Mucosa of stomach (tissue), 1 donor: ENCODE measurements around the gene VASH1.

Source experiments
- H3K27me3 ChIP-seq: one replicate; pipeline ENCODE4 v1.7.0; 2013; ENCODE audit warnings: mild to moderate bottlenecking, low read length; ENCODE audit not compliant: control insufficient read depth, insufficient read depth
- H3K36me3 ChIP-seq: one replicate; pipeline ENCODE4 v1.7.0; 2013; ENCODE audit warnings: low read length; ENCODE audit not compliant: control insufficient read depth, insufficient read depth
- H3K4me1 ChIP-seq: one replicate; pipeline ENCODE4 v1.7.0; 2013; ENCODE audit warnings: mild to moderate bottlenecking, low read length; ENCODE audit not compliant: control insufficient read depth, insufficient read depth
- H3K4me3 ChIP-seq: one replicate; pipeline ENCODE4 v1.7.0; 2013; ENCODE audit warnings: low read length
- H3K9ac ChIP-seq: one replicate; pipeline ENCODE4 v1.7.0; 2013; ENCODE audit warnings: mild to moderate bottlenecking, low read length, moderate library complexity
- H3K9me3 ChIP-seq: one replicate; pipeline ENCODE4 v1.7.0; 2013; ENCODE audit warnings: mild to moderate bottlenecking, low read length, moderate library complexity; ENCODE audit not compliant: control insufficient read depth
- donor health status: Pancreatic carcinoma.

Gene VASH1

DNA sequence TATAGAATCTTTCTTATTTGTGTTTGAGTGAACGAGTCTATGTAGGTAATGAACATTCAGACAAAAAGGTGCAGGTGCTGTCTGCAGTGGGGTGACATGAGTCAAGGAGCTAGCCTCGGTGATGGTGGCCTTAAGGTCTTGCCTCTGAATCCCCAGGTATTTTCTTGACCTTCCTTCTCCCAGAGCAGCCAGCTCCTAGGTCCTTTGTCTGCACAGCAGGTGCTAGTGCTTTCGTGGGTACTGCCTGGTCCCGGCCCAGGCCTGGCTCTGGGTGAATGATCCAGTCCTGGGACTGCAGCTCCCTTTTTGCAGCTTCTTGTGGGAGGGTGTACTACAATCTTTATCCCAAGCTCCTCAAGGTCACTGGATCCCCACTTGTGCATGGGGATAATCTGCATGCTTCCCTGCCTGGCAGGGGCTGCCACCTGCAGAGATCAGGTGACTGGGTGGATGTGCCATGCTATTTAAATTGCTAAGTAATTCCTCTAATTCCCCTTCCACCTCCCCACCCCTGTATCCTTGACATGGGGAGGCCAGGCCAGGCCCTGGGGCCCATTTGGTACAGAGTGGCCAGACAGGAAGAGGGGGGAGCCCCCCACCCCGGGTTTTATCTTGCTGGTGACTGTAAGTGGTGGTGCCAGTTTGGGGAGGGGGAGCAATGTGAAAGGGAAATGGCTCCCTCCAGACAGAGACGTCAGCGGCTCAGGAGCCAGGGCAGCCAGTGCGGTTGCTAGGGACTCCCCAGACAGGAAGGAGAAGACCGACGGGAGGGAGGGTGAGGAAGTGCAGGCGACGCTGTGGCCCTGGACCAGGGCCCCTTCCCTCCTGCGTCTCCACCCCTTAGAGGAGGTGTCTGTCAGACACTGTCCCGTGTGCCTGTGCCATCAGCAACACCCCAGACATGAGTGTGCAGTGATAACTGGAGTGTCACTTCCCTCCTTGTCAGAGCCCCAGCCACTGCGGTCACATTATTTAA is 6.7 kb downstream of the VASH1 start:
- Histone ChIP-seq H3K27me3 (no peaks in the 10 kb centered on the region), H3K4me3 (no peak overlapping the region), H3K9ac (no peak overlapping the region), H3K9me3 (no peaks in the 10 kb centered on the region), H3K4me1 (peaks cover 6% of the 10 kb centered on the region), H3K36me3 (no peaks in the 10 kb centered on the region)

DNA sequence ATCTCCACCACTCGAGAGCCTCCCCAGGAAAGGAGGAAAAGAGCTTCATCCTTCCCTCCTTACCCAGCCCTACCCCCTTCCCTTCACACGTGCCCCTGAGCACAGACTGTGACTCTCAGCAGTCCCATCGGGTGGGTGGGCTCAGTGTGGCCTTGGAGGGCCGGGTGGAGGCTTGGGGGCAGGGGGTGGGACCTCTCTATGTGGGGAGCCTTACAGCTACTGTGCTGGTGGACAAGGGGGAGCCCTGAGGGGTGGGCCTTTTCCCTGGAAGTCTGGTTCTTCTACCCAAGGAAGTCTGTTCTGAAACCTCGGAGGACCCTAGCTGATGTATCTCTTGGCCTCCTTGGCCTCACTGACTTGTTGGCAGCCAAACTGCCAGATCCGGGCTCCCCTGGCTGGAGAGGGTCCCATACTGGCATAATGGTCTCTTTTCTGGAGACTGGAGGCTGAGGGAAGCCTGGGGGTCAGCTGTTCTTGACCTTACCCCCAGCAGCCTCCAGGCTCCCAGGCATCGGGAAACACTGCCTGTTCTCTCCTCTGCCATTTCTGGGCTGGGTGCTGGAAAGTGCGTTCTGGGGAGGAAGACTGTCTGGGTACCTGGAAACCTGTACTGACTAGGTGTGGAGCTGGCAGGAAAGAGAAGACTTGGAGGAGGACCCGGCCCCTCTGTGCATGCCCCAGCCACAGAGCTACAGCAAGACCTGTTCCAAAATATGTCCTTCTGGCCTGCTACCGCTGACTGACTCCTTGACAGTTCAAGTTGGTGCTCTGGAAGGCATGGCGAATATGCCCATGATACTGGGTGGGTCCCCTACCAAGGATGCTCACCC is 7.6 kb downstream of the VASH1 start:
- H3K27me3 ChIP-seq, result no peaks in the 10 kb centered on the region
- no peaks in the 10 kb centered on the region for H3K36me3 ChIP-seq
- no peak overlapping the region for H3K9ac ChIP-seq
- peaks cover 14% of the 10 kb centered on the region for H3K4me1 ChIP-seq
- H3K4me3 ChIP-seq, result no peak overlapping the region
- no peaks in the 10 kb centered on the region for H3K9me3 ChIP-seq

DNA sequence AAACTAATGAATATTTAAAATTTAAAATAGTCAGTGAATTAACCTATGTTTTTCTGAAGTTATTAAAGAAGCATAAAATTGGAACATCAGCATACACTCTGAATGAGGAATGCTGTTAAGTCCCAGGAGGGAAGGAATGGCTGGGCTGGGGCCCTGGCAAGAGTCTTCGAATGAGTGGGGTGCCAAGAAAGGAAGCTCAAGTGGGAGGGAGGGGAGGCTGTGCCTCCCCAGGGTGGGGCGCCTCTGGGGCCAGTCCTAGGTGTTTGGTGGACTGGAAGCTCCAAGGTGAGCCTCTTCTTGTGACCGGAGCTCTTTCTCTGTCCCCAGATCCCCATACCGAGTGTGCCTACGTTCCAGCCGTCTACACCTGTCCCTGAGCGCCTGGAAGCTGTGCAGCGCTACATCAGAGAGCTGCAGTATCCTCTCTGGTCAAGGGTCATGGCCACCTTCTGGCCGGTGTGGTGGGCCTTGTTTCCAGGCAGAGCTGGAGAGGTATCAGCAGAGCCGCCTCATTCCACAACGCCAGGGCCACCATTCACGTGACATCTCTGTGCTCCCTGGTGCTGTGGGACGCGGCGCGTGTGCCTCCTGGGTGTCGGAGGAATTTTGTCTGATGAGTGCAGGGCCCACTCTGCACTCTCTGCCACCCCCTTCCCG is 8.5 kb downstream of the VASH1 start:
- no peaks in the 10 kb centered on the region for H3K27me3 ChIP-seq

DNA sequence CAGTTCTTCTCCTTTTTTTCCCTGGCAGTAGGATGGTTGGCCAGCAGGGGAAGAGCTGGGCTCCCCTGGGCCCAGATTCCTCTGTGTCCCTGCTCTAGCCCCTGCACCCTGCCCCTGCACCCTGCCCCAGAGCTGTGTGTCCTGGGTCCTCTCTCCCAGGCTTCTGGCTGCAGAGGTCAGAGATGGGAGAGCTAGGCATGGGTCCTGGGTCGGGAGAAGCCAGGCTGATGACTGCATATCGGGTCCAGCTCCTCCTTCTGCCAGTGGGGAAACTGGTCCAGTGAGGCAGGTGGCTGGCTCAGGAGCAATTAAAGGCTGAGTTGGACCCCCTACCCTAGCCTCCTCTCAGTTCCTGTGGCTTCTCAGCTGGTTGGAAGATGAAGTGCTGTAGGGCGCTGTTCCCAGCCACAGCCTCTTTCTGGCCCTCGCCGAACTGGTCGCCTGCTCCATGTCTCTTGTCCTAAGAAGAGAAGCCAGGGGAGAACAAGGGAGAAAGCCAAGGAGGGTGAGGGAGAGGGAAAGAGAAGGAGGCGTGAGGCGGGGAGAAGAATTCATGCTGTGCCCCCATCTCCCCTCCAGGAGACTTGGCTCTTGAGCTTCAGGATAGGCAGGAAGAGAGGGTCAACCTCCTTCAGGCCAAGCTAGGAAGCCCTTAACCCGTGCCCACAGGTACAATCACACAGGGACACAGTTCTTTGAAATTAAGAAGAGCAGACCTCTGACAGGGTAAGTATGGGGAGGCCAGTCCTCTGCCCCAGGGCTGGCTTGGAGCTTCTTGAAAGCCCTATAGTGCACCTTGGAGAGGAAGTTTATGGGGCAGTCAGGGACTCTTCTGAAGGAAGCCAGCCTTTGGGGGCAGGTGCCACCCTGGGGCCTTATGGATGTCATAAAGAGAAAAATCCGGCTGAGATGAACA is 9.5 kb downstream of the VASH1 start:
- Histone ChIP-seq H3K4me3 (no peak overlapping the region), H3K36me3 (no peaks in the 10 kb centered on the region), H3K4me1 (peaks cover 20% of the 10 kb centered on the region), H3K9me3 (no peaks in the 10 kb centered on the region), H3K27me3 (no peaks in the 10 kb centered on the region), H3K9ac (no peak overlapping the region)

More for the DNA sequence above, 8.5 kb downstream of the VASH1 start:
- Histone ChIP-seq H3K36me3 (no peaks in the 10 kb centered on the region), H3K4me3 (no peak overlapping the region), H3K4me1 (peaks cover 20% of the 10 kb centered on the region), H3K9me3 (no peaks in the 10 kb centered on the region), H3K9ac (no peak overlapping the region)

DNA sequence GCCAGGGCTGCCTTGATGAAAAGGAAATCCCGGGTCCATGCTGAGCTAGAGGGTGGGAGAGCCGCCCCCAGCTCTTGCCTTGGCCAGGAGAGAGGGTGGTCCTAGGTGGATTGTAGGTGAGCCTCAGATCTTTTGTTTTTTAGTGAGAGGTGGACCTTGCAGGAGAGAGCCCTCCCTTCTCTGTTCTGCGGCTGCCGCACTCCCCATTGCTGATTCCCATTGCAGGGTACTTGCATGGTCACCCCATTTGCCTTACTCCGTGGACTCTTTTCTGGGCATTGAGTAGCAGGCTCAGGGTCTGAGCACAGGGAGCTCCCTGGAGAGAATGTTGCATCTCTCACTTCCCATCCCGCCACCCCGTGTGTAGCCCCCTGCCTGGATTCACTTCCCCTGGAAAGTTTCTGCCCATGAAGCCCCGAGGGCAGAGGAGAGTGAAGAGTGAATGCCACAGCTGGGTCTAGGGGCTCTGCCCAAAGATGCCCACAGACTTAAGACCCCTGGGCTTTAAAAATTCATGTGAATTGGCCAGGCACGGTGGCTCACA is 10.2 kb downstream of the VASH1 start:
- Histone ChIP-seq H3K9ac (no peak overlapping the region), H3K27me3 (no peaks in the 10 kb centered on the region), H3K36me3 (no peaks in the 10 kb centered on the region), H3K9me3 (no peaks in the 10 kb centered on the region), H3K4me1 (peaks cover 20% of the 10 kb centered on the region), H3K4me3 (no peak overlapping the region)

DNA sequence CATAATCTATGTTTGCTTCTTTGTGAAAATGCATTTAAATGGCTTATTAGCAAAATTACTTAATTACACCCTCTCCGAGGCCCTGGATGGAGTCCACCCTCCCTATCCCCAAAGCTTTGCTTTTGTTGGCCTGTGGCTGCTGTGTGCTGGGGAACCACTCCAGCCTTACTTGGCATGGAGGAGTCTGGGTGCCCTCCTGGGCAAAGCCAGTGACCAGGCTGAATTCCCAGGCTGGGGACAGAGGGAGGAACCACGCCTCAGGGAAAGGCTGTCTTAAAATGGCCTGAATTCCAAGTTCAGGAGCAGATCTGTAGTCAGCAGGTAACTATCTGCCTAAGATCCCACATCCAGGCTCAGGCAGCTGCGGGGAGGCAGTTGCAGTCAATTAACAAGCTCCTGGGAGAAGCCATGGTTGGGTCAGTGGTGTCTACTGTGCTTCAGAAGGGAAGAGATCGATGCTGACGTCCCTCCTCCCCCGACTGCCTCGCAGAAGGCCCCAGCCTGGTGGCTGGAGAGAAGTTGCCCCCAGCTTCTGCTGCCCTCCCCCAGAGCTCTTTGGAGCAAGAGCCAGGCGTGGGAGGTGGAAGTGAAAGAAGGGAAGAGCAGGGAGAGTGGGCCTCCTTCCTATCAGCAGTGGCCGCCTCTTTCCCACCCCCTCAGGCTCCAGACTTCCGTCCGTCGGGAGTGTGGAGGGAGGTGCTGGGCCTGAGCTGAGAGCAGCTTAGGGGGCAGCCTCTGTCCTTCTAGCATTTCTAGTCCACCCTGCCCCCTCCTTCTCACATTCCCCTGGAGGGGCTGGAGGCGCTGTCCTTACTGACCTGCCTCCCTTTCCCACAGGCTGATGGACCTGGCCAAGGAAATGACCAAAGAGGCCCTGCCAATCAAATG is 11.3 kb downstream of the VASH1 start:
- no peaks in the 10 kb centered on the region for H3K9me3 ChIP-seq
- H3K9ac ChIP-seq, result no peak overlapping the region
- no peaks in the 10 kb centered on the region for H3K27me3 ChIP-seq
- no peak overlapping the region for H3K4me3 ChIP-seq
- peaks cover 20% of the 10 kb centered on the region for H3K4me1 ChIP-seq
- no peaks in the 10 kb centered on the region for H3K36me3 ChIP-seq

DNA sequence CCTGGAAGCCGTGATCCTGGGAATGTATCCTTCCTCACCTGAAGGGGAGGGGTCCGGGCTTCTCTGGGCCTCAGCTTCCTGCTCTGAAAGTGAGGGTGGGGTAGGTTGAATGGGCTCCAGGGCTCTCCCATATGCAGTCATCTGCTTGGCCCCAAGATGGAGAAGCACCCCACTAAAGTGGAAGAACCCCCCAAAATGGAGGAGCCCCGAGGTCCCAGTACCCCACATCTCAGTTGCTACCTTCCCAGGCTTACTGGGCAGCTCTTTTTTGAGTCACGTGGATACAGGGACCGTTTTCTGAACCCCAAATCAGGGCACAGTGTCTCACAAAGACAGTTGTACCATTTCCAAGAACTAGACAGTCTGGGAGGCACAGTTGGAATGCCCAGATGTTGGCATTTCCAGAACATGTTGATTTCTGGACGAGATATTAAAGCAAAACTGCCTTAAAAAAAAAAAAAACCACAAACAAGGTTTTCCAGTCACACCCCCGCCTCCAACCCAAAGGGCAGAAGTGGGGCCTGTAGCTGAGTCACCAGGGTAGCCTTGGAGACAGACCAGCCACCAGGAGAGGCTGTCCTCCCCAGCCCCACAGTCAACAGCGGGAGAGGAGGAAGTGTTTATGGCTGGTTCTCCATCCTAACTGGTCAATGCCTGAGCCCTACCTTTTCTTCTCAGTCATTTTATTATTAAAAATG is 12.1 kb downstream of the VASH1 start:
- H3K9ac ChIP-seq, result no peak overlapping the region
- no peaks in the 10 kb centered on the region for H3K27me3 ChIP-seq
- no peaks in the 10 kb centered on the region for H3K9me3 ChIP-seq
- H3K36me3 ChIP-seq, result no peaks in the 10 kb centered on the region
- H3K4me1 ChIP-seq, result peaks cover 20% of the 10 kb centered on the region
- no peak overlapping the region for H3K4me3 ChIP-seq

DNA sequence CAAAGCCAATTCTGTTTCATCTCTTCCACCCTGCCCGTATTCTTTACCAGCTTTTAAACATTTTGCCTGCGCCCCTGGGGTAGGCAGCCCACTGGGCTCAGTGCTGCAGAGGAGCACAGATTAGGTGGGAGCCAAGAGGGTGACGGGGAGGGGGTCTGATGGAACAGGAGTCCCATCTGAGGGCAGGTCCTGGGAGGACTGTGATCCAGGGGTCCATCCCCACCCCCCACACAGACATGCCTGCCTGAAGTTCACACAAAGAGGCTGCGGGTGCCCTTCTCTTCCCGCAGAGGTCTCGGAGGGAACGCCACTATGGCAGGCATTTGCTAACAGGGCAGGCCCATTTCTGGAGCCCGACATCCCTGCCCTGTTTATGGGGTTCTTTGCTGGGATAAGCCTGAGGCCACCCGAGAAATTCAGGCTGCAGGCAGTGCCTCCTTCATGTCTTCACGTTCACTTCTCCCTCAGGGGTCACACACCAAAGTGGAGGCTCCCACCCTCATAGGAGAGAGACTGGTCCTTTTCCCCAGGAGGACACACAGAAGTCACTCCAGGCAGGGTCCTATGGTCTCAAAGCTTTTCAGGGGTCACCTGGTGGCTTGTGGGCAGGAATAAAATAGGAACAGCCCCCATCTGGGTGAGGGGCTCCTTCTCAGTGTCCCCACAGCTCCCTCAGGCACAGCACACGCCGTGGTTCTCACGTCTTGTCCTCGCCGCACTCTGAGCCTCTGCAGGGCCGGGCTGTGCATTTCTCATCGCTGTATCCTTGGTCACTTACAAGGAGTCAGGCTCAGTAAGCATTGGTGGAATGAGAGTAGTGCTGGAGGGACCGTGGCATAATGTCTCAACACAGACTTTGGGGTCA is 12.9 kb downstream of the VASH1 start:
- no peak overlapping the region for H3K9ac ChIP-seq
- no peaks in the 10 kb centered on the region for H3K9me3 ChIP-seq
- H3K4me1 ChIP-seq, result peaks cover 20% of the 10 kb centered on the region
- no peak overlapping the region for H3K4me3 ChIP-seq
- H3K27me3 ChIP-seq, result no peaks in the 10 kb centered on the region
- no peaks in the 10 kb centered on the region for H3K36me3 ChIP-seq

DNA sequence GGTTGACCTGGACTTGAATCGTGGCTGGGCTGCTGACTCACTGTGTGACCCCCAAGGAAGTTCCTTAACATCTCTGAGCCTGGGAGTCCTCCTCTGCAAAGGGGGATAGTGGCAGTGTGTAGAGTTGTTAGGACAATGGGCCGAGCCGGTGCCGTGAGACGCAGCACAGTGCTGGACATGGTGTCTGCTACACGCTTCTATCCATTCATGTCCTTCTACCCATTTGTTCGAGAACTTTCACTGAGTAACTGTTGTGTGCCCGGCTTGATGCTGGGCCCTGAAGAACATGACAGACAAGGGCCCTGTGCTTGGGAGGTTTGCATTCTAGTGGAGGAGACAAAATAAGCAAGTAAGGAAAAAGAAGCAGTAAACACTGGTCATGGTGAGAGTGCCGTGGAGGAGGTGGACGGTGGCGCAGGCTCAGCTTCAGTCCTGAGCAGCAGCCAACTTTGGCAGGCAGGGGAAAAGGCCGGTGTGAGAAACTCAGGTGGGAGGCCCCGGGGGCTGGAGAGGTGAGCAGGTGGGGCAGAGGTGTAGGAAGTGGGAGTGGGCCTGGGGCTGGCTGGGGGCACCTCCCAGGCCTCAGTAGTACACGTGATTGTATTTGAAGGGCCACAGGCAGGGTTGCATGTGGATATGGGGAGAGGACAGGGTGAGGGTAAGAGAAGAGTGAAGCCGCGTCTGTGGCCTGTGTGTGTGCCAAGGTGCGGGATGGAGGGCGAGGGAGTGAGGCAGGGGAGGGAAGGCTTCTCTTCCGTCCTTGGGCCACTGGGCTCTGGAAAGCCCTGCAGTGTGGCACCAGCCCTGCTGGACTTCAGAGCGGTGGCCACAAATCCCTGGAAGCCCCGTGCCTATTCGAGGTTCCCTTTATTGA is 13.8 kb downstream of the VASH1 start:
- no peak overlapping the region for H3K9ac ChIP-seq
- H3K36me3 ChIP-seq, result no peaks in the 10 kb centered on the region
- H3K27me3 ChIP-seq, result no peaks in the 10 kb centered on the region
- H3K4me3 ChIP-seq, result no peak overlapping the region
- peaks cover 20% of the 10 kb centered on the region for H3K4me1 ChIP-seq
- no peaks in the 10 kb centered on the region for H3K9me3 ChIP-seq
